Natural killer cell (primary cell): ENCODE data around the gene ZNF674. TPM values are rescaled to one million over a fixed set of nuclear protein-coding genes. Genes with fewer than 3 reads are reported as not detected.

Source experiments
- ATAC-seq, 3 donors: fragments of 150-1000 bp in 2 of 3; fragments of 200-7000 bp in 1 of 3; cut with Tn5 transposase; 1 replicate in 1 of 3; 2 replicates in 2 of 3; pipeline ENCODE4 v1.10.0; 2021; ENCODE audit warnings: mild to moderate bottlenecking in 2 of 3, moderate library complexity in 2 of 3
- DNase-seq, 2 donors: peaks; one replicate each; pipeline versions ENCODE4 v3.0.0 to v3.0.0-alpha.2; 2013 to 2021; ENCODE audit warnings: mixed read lengths in 1 of 2
- H3K27ac ChIP-seq: one replicate; pipeline ENCODE4 v1.5.1; 2013; ENCODE audit warnings: mild to moderate bottlenecking, low read length
- H3K27me3 ChIP-seq: one replicate; pipeline ENCODE4 v1.6.1; 2013; ENCODE audit warnings: low read length; ENCODE audit not compliant: control insufficient read depth, insufficient read depth
- H3K36me3 ChIP-seq: one replicate; pipeline ENCODE4 v1.6.1; 2013; ENCODE audit warnings: low read length; ENCODE audit not compliant: control insufficient read depth, insufficient read depth
- H3K4me1 ChIP-seq: one replicate; pipeline ENCODE4 v1.6.1; 2013; ENCODE audit warnings: low read length; ENCODE audit not compliant: control insufficient read depth, insufficient read depth
- H3K4me3 ChIP-seq: one replicate; pipeline ENCODE4 v1.5.1; 2013; ENCODE audit warnings: low read length
- H3K9me3 ChIP-seq: one replicate; pipeline ENCODE4 v1.6.1; 2013; ENCODE audit warnings: low read length; ENCODE audit not compliant: control insufficient read depth, insufficient read depth
- H3K27ac Mint-ChIP-seq, 2 donors: one replicate each; pipeline ENCODE4 v1.8.0; 2022; ENCODE audit warnings: mild to moderate bottlenecking in 2 of 2, mixed read lengths in 2 of 2, moderate library complexity in 1 of 2
- H3K27me3 Mint-ChIP-seq, 2 donors: one replicate each; pipeline ENCODE4 v1.8.0; 2022; ENCODE audit warnings: low read depth in 2 of 2, mixed read lengths in 2 of 2
- H3K36me3 Mint-ChIP-seq: one replicate; pipeline ENCODE4 v1.8.0; 2022; ENCODE audit warnings: mixed read lengths
- H3K4me1 Mint-ChIP-seq, 2 donors: one replicate each; pipeline ENCODE4 v1.8.0; 2022; ENCODE audit warnings: mixed read lengths in 2 of 2
- H3K4me3 Mint-ChIP-seq: one replicate; pipeline ENCODE4 v1.8.0; 2022; ENCODE audit warnings: mild to moderate bottlenecking, moderate library complexity, mixed read lengths
- H3K9me3 Mint-ChIP-seq, 2 donors: one replicate each; pipeline ENCODE4 v1.8.0; 2022; ENCODE audit warnings: mixed read lengths in 2 of 2
- CTCF ChIP-seq: fragments of 200-600 bp; IDR thresholded peaks from one replicate; pipeline ENCODE4 v1.8.0; 2022; ENCODE audit warnings: antibody characterized with exemption
- WGBS: methylation state at CpG from one replicate; pipeline ENCODE4 v1.1.7; 2013; ENCODE audit warnings: missing lambda C conversion rate; ENCODE audit not compliant: insufficient coverage; 5-methylcytosine and 5-hydroxymethylcytosine counted together
- intact Hi-C: fragments of 100-400 bp; cut with micrococcal nuclease; formaldehyde crosslinking; loops from one replicate; pipeline ENCODE4 v1.14.2; 2022
- total RNA-seq, 4 donors: library from RNA; stranded (reverse); fragments of 120-200 nt in 1 of 4; gene quantifications; one replicate each; pipeline versions ENCODE4 v1.2.3 to v1.2.4, GENCODE V29; 2013 to 2022

ZNF674 gene
- 1 to 10 TPM; 2.5 to 5.3 (median 3.4) TPM for total RNA-seq
- total RNA-seq (2013), result 5.7 TPM

- no peak for TF ChIP-seq CTCF
- Histone ChIP-seq H3K9me3 (no peaks in the 10 kb centered on the region), H3K36me3 (no peaks in the 10 kb centered on the region), H3K27me3 (no peaks in the 10 kb centered on the region), H3K27ac (peak within 1 kb of the TSS; percentile 87), H3K4me1 (peaks cover 26% of the 10 kb centered on the region), H3K4me3 (peak within 1 kb of the TSS; percentile 65)
- 0% methylated on average over 57 of the region's 57 CpGs for WGBS
- Mint-ChIP-seq H3K36me3 (no peaks in the 10 kb centered on the region), H3K9me3 (no peaks in the 10 kb centered on the region), H3K4me1 (peaks cover 21 to 25% of the 10 kb centered on the region in 2 donors), H3K27me3 (no peaks in the 10 kb centered on the region), H3K4me3 (peak within 1 kb of the TSS; percentile 92), H3K27ac (peak within 1 kb of the TSS; percentile 94 to 97)
- ATAC-seq (peak; percentile 86 to 95 (median 89)), DNase-seq (peak; percentile 90 to 96)
- intact Hi-C loops, result loop anchor here (1.0 to 10.0 kb wide), 5 partner anchors 27 to 781 kb away; no protein-coding TSS in a partner anchor
These were observed at the start of gene ZNF674 for GRCh38 chrX:46545111-46546005. ZNF674 (minus strand) TSS chrX:46545421; CDS start chrX:46542087, 3,334 bp downstream.

GRCh38 chrX:46589977-46590723 is 44.9 kb upstream of the ZNF674 start:
- peaks cover 0 to 7% of the 10 kb centered on the region in 2 donors for H3K4me1 Mint-ChIP-seq
- no peak for ATAC-seq

GRCh38 chrX:46588263-46588662 is 43.0 kb upstream of the ZNF674 start:
- ATAC-seq, result no peak
- no peak overlapping the region for H3K4me3 ChIP-seq
- no peak overlapping the region for H3K4me3 Mint-ChIP-seq
- H3K36me3 ChIP-seq, result no peaks in the 10 kb centered on the region
- peak overlapping the region in 1 of 2 donors; percentile 20 for H3K27ac Mint-ChIP-seq
- peaks cover 9% of the 10 kb centered on the region for H3K4me1 ChIP-seq
- no peaks in the 10 kb centered on the region for H3K9me3 ChIP-seq
- no peaks in the 10 kb centered on the region for H3K36me3 Mint-ChIP-seq
- intact Hi-C loops, result no loop called here
- H3K27ac ChIP-seq, result no peak overlapping the region
- no peak for TF ChIP-seq CTCF
- DNase-seq, result peak in 1 of 2 donors; percentile 60
- H3K4me1 Mint-ChIP-seq, result peaks cover 0 to 7% of the 10 kb centered on the region in 2 donors
- no peaks in the 10 kb centered on the region for H3K9me3 Mint-ChIP-seq
- no peaks in the 10 kb centered on the region for H3K27me3 Mint-ChIP-seq
- 26% methylated on average over 3 of the region's 4 CpGs for WGBS
- no peaks in the 10 kb centered on the region for H3K27me3 ChIP-seq

More at GRCh38 chrX:46589977-46590723, 44.9 kb upstream of the ZNF674 start:
- no peaks in the 10 kb centered on the region for H3K27me3 ChIP-seq
- H3K4me3 Mint-ChIP-seq, result no peak overlapping the region
- no peak overlapping the region for H3K27ac Mint-ChIP-seq
- no peaks in the 10 kb centered on the region for H3K9me3 ChIP-seq
- peaks cover 9% of the 10 kb centered on the region for H3K4me1 ChIP-seq
- H3K36me3 ChIP-seq, result no peaks in the 10 kb centered on the region
- no peak overlapping the region for H3K4me3 ChIP-seq
- H3K36me3 Mint-ChIP-seq, result no peaks in the 10 kb centered on the region
- TF ChIP-seq CTCF, result no peak
- 89% methylated on average over 4 of the region's 7 CpGs for WGBS
- peaks cover 0 to 7% of the 10 kb centered on the region in 2 donors for H3K27me3 Mint-ChIP-seq
- peak in 1 of 2 donors; percentile 9 for DNase-seq
- intact Hi-C loops, result no loop called here
- no peak overlapping the region for H3K27ac ChIP-seq
- no peaks in the 10 kb centered on the region for H3K9me3 Mint-ChIP-seq
